WTC11 (cell line): ENCODE measurements around the gene ACP3. TPM values are rescaled to one million over a fixed set of nuclear protein-coding genes. Genes with fewer than 3 reads are reported as not detected.

Experiments
- ATAC-seq: fragments of 200-7000 bp; cut with Tn5 transposase; 2 replicates; pipeline ENCODE4 v1.10.0; 2021; ENCODE audit warnings: mild to moderate bottlenecking, moderate library complexity
- CTCF ChIA-PET: fragments of 300-600 bp; sonication (Branson Sonifier 250); formaldehyde crosslinking; loops from one replicate; lab custom pipeline; 2021; ENCODE audit warnings: antibody characterized with exemption; lab: Charles Lee
- POLR2A ChIA-PET: fragments of 350-600 bp; sonication (Branson Sonifier 250); formaldehyde crosslinking; loops from one replicate; lab custom pipeline; 2021; ENCODE audit warnings: antibody characterized with exemption; lab: Charles Lee
- DNase-seq: peaks from one replicate; pipeline ENCODE4 v3.0.0; 2021; ENCODE audit warnings: low spot score
- H3K27ac Mint-ChIP-seq: 2 replicates; pipeline ENCODE4 v1.8.0; 2021; ENCODE audit warnings: mixed read lengths
- H3K27me3 Mint-ChIP-seq: 2 replicates; pipeline ENCODE4 v1.8.0; 2021; ENCODE audit warnings: low read depth, mild to moderate bottlenecking, moderate library complexity, mixed read lengths
- H3K36me3 Mint-ChIP-seq: 2 replicates; pipeline ENCODE4 v1.8.0; 2021; ENCODE audit warnings: mixed read lengths
- H3K4me1 Mint-ChIP-seq: 2 replicates; pipeline ENCODE4 v1.8.0; 2022; ENCODE audit warnings: mixed read lengths
- H3K4me3 Mint-ChIP-seq: 2 replicates; pipeline ENCODE4 v1.8.0; 2021; ENCODE audit warnings: mild to moderate bottlenecking, moderate library complexity, mixed read lengths
- H3K9me3 Mint-ChIP-seq: 2 replicates; pipeline ENCODE4 v1.8.0; 2021; ENCODE audit warnings: mixed read lengths
- AR ChIP-seq: fragments of 250-450 bp; sonication (Bioruptor Pico); IDR thresholded peaks from 2 replicates; pipeline ENCODE4 v1.9.0; 2021; ENCODE audit warnings: mild to moderate bottlenecking
- E2F1 ChIP-seq: sonication (generic); formaldehyde crosslinking; IDR thresholded peaks from 2 replicates; pipeline ENCODE4 v1.8.0; 2022; ENCODE audit warnings: mild to moderate bottlenecking, missing genetic modification reagents
- ERG ChIP-seq: fragments of 250-450 bp; sonication (Bioruptor Pico); IDR thresholded peaks from 2 replicates; pipeline ENCODE4 v1.8.0; 2021; ENCODE audit warnings: mild to moderate bottlenecking
- FOXJ3 ChIP-seq: sonication (generic); formaldehyde crosslinking; IDR thresholded peaks from 2 replicates; pipeline ENCODE4 v1.9.0; 2021; ENCODE audit warnings: missing genetic modification reagents, mild to moderate bottlenecking, borderline replicate concordance
- GRHL2 ChIP-seq: fragments of 250-450 bp; sonication (Bioruptor Pico); IDR thresholded peaks from 2 replicates; pipeline ENCODE4 v1.8.0; 2022; ENCODE audit warnings: mild to moderate bottlenecking, moderate library complexity; ENCODE audit not compliant: insufficient replicate concordance, severe bottlenecking
- GTF2I ChIP-seq: fragments of 250-450 bp; sonication (Bioruptor Pico); conservative IDR thresholded peaks from 2 replicates; pipeline ENCODE4 v1.4.0; 2021; ENCODE audit warnings: mild to moderate bottlenecking
- MXD4 ChIP-seq: fragments of 250-450 bp; sonication (Bioruptor Pico); IDR thresholded peaks from 2 replicates; pipeline ENCODE4 v1.8.0; 2021; ENCODE audit warnings: mild to moderate bottlenecking, moderate library complexity, borderline replicate concordance
- NFATC4 ChIP-seq: fragments of 250-450 bp; sonication (Bioruptor Pico); IDR thresholded peaks from 2 replicates; pipeline ENCODE4 v1.9.0; 2021; ENCODE audit warnings: mild to moderate bottlenecking
- NFYB ChIP-seq: sonication (generic); formaldehyde crosslinking; conservative IDR thresholded peaks from 2 replicates; pipeline ENCODE4 v1.8.0; 2022; ENCODE audit warnings: low read depth, missing genetic modification reagents
- NR3C1 ChIP-seq: sonication (generic); formaldehyde crosslinking; conservative IDR thresholded peaks from 2 replicates; pipeline ENCODE4 v1.8.1; 2023; ENCODE audit warnings: low read depth, mild to moderate bottlenecking, missing genetic modification reagents
- OVOL2 ChIP-seq: fragments of 250-450 bp; sonication (Bioruptor Pico); IDR thresholded peaks from 2 replicates; pipeline ENCODE4 v1.9.0; 2021; ENCODE audit warnings: mild to moderate bottlenecking, borderline replicate concordance
- PRDM15 ChIP-seq: sonication (generic); formaldehyde crosslinking; IDR thresholded peaks from 2 replicates; pipeline ENCODE4 v1.8.0; 2022; ENCODE audit warnings: missing genetic modification reagents
- SMAD3 ChIP-seq: sonication (generic); formaldehyde crosslinking; IDR thresholded peaks from 2 replicates; pipeline ENCODE4 v1.8.0; 2022; ENCODE audit warnings: missing genetic modification reagents, mild to moderate bottlenecking, borderline replicate concordance
- SOX15 ChIP-seq: fragments of 250-450 bp; sonication (Bioruptor Pico); IDR thresholded peaks from 2 replicates; pipeline ENCODE4 v1.9.0; 2021; ENCODE audit warnings: mild to moderate bottlenecking
- TEAD4 ChIP-seq: sonication (generic); formaldehyde crosslinking; IDR thresholded peaks from 2 replicates; pipeline ENCODE4 v1.8.0; 2022; ENCODE audit warnings: mild to moderate bottlenecking, missing genetic modification reagents
- USF1 ChIP-seq: sonication (generic); formaldehyde crosslinking; IDR thresholded peaks from 2 replicates; pipeline ENCODE4 v1.8.0; 2022; ENCODE audit warnings: mild to moderate bottlenecking, missing genetic modification reagents
- ZNF219 ChIP-seq: sonication (generic); formaldehyde crosslinking; IDR thresholded peaks from 2 replicates; pipeline ENCODE4 v1.8.0; 2023; ENCODE audit warnings: missing genetic modification reagents, mild to moderate bottlenecking, borderline replicate concordance
- ZNF232 ChIP-seq: sonication (generic); formaldehyde crosslinking; IDR thresholded peaks from 2 replicates; pipeline ENCODE4 v1.8.0; 2022; ENCODE audit warnings: mild to moderate bottlenecking, missing genetic modification reagents
- ZNF396 ChIP-seq: fragments of 250-450 bp; sonication (Bioruptor Pico); IDR thresholded peaks from 2 replicates; pipeline ENCODE4 v1.8.0; 2021; ENCODE audit warnings: mild to moderate bottlenecking, moderate library complexity, borderline replicate concordance
- total RNA-seq: library from RNA; stranded (reverse); gene quantifications from 3 replicates; pipeline ENCODE4 v1.2.3, GENCODE V29; 2021

ACP3 gene
- total RNA-seq, 1 experiment from 2014 or later, result 2.5 TPM

GRCh38 chr3:132325634-132326033, 8.4 kb downstream of the ACP3 start:
- Mint-ChIP-seq H3K4me1 (peaks cover 14% of the 10 kb centered on the region), H3K4me3 (no peak overlapping the region), H3K36me3 (no peaks in the 10 kb centered on the region), H3K9me3 (no peaks in the 10 kb centered on the region), H3K27ac (no peak overlapping the region), H3K27me3 (no peaks in the 10 kb centered on the region)
- ChIA-PET POLR2A (interaction anchor here (0.6 kb wide), 1 partner anchor 353 kb away, joined by 3 read pairs; no protein-coding TSS in a partner anchor), CTCF (interaction anchor here (2.2 kb wide), 1 partner anchor 17 kb away, joined by 8 read pairs; no protein-coding TSS in a partner anchor)
- no peak for TF ChIP-seq NFYB
- TF ChIP-seq FOXJ3 (CRISPR knock-in tag), result no peak
- TF ChIP-seq GRHL2 (CRISPR knock-in tag), result no peak
- TF ChIP-seq USF1, result no peak
- no peak for TF ChIP-seq OVOL2 (CRISPR knock-in tag)
- no peak for TF ChIP-seq NFATC4 (CRISPR knock-in tag)
- no peak for TF ChIP-seq SOX15
- no peak for TF ChIP-seq NR3C1 (CRISPR knock-in tag)
- no peak for TF ChIP-seq TEAD4
- ATAC-seq (no peak), DNase-seq (no peak)

- Mint-ChIP-seq H3K4me1 (peaks cover 10% of the 10 kb centered on the region), H3K27me3 (no peaks in the 10 kb centered on the region), H3K27ac (no peak overlapping the region), H3K36me3 (no peaks in the 10 kb centered on the region)
- CTCF ChIA-PET, result interaction anchor here (1.5 to 2.2 kb wide), 2 partner anchors 14 to 17 kb away, joined by 4 to 8 read pairs; no protein-coding TSS in a partner anchor
- POLR2A ChIA-PET, result no interaction called here
- TF ChIP-seq ERG (CRISPR knock-in tag) (no peak), SMAD3 (CRISPR knock-in tag) (no peak), ZNF232 (CRISPR knock-in tag) (no peak), E2F1 (no peak), ZNF396 (CRISPR knock-in tag) (no peak), GTF2I (CRISPR knock-in tag) (no peak), USF1 (no peak), PRDM15 (CRISPR knock-in tag) (no peak), MXD4 (CRISPR knock-in tag) (no peak), ZNF219 (no peak), AR (no peak)
- TF ChIP-seq, all 79 proteins: peak for 0
- ATAC-seq, result no peak
- no peaks in the 10 kb centered on the region for H3K9me3 Mint-ChIP-seq
- DNase-seq, result no peak
- no peak overlapping the region for H3K4me3 Mint-ChIP-seq
Measured at GRCh38 chr3:132326251-132326650, 9.0 kb downstream of the ACP3 start.
